Activated naive CD8-positive, alpha-beta T cell treated with anti-CD3 and anti-CD28 coated beads, Interleukin-2, amount 50 U/mL, for 24 hours (primary cell): ENCODE results near the gene CACNA2D4.

Experiments
- ATAC-seq: fragments of 150-1000 bp; cut with Tn5 transposase; one replicate; pipeline ENCODE4 v1.10.0; 2021
- DNase-seq: peaks from one replicate; pipeline ENCODE4 v3.0.0; 2021
- H3K27ac Mint-ChIP-seq: one replicate; pipeline ENCODE4 v1.8.0; 2021; ENCODE audit warnings: mild to moderate bottlenecking, mixed read lengths
- H3K27me3 Mint-ChIP-seq: one replicate; pipeline ENCODE4 v1.8.0; 2021; ENCODE audit warnings: mixed read lengths
- H3K36me3 Mint-ChIP-seq: one replicate; pipeline ENCODE4 v1.8.0; 2021; ENCODE audit warnings: low read depth, mixed read lengths
- H3K4me1 Mint-ChIP-seq: one replicate; pipeline ENCODE4 v1.8.0; 2021; ENCODE audit warnings: mixed read lengths
- H3K4me3 Mint-ChIP-seq: one replicate; pipeline ENCODE4 v1.8.0; 2021; ENCODE audit warnings: mild to moderate bottlenecking, moderate library complexity, mixed read lengths
- H3K9me3 Mint-ChIP-seq: one replicate; pipeline ENCODE4 v1.8.0; 2021; ENCODE audit warnings: mixed read lengths

Gene CACNA2D4

DNA sequence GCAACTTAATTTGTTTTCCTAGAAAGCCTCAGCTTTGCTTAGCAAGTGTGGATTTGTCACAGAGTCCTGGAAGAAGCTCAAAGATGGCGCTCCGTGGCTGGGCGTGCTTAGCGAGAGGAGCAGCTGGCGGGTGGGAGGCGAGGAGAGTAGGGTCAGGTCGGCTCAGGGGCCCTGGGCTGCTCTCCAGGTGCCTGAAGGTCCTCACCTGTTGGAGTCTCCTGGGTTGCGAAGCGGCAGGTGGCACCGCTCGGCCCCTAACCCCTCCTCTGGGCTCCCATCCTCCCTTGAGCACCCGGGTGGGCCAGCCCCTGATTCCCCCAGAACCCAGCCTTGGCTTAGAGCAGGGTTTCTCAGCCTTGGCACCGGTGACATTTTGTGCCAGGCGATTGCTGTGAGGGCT lies 73.0 kb downstream of the CACNA2D4 start:
- no peak for ATAC-seq
- Mint-ChIP-seq H3K27ac (no peak overlapping the region), H3K27me3 (peaks cover 4% of the 10 kb centered on the region), H3K36me3 (no peaks in the 10 kb centered on the region), H3K4me3 (no peak overlapping the region), H3K9me3 (no peaks in the 10 kb centered on the region), H3K4me1 (peaks cover 3% of the 10 kb centered on the region)
- DNase-seq: no peak

DNA sequence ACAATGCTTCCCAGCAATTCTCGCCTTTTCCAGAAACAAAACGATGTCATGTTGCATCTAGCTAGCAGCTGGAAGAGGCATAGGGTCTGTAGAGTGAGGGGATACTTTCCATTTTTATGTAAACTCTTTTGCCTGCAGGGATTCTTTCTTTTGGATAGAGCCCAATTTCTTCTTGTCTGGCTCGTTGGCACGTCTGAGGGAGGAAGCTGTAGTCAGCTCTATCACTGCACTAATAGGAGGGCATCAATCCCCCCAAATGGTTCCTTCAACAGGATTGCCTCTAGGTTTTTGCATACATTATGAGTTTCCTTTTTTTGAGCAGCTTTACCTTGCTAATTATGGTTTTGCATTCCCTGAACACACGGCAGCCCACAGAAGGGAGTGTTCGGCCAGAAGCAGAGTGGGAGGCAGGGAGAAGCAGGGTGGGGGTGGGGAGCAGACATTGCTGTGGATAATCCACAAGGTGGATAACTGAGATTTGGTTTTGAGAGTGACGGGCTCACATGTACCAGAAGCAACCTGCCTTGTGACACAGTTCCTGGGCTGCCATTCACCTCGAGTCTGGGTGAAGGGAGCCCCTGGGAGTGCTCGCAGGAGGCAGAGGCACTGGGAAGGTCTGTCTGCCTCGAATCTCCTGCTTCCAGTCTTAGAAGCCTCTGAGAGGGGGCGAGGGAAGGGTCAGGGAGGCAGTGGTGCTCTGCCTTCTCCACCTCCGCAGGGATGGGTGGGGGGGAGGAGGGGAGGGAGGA lies 73.6 kb downstream of the CACNA2D4 start:
- Mint-ChIP-seq H3K27me3 (peaks cover 4% of the 10 kb centered on the region), H3K4me1 (peaks cover 3% of the 10 kb centered on the region), H3K36me3 (no peaks in the 10 kb centered on the region), H3K4me3 (no peak overlapping the region), H3K9me3 (no peaks in the 10 kb centered on the region), H3K27ac (no peak overlapping the region)
- DNase-seq (no peak), ATAC-seq (no peak)

DNA sequence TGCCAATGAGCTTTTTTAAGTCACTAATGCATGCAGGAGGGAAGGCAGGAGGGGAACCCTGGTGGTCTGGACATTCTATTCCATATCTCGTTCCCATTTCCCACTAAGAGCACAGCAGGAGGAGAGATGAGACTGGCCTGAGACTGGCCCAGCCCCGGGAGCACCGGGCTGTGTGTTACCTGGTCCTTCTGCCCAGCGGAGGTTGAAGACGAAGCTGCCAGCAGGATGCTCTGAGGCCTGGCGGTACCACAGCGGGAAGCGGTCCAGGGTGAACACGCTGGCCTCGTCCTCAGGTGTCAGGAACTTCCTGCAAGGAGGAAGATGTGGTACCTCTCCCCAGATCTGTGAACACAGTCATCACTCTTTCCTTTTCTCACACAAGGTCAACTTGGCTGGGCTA lies 74.2 kb downstream of the CACNA2D4 start:
- H3K27ac Mint-ChIP-seq: no peak overlapping the region
- H3K36me3 Mint-ChIP-seq: no peaks in the 10 kb centered on the region
- H3K4me1 Mint-ChIP-seq: peaks cover 3% of the 10 kb centered on the region
- no peaks in the 10 kb centered on the region for H3K9me3 Mint-ChIP-seq
- no peak overlapping the region for H3K4me3 Mint-ChIP-seq
- ATAC-seq (no peak), DNase-seq (no peak)
- peaks cover 4% of the 10 kb centered on the region for H3K27me3 Mint-ChIP-seq

DNA sequence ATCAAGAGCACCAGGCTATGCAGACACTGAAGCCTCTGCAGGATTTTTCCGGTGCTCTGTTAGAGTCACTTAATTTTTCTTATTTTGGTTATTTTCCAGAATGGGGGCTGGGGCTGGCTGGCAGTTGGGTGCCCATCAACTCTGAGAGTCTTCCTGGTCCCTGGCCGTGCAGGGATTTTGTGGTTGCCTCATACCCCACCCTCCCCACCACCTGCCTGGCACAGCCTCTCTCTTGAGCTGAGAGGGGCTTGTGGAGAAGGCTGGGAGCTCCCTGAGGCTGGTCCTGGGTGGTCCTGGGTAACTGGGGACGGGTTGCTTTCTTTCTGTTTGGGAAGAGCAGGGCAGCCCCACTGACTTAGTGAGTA lies 74.8 kb downstream of the CACNA2D4 start:
- Mint-ChIP-seq H3K27ac (no peak overlapping the region), H3K36me3 (no peaks in the 10 kb centered on the region), H3K4me3 (no peak overlapping the region), H3K27me3 (peaks cover 4% of the 10 kb centered on the region), H3K9me3 (no peaks in the 10 kb centered on the region), H3K4me1 (peaks cover 3% of the 10 kb centered on the region)
- DNase-seq: no peak
- ATAC-seq: no peak

DNA sequence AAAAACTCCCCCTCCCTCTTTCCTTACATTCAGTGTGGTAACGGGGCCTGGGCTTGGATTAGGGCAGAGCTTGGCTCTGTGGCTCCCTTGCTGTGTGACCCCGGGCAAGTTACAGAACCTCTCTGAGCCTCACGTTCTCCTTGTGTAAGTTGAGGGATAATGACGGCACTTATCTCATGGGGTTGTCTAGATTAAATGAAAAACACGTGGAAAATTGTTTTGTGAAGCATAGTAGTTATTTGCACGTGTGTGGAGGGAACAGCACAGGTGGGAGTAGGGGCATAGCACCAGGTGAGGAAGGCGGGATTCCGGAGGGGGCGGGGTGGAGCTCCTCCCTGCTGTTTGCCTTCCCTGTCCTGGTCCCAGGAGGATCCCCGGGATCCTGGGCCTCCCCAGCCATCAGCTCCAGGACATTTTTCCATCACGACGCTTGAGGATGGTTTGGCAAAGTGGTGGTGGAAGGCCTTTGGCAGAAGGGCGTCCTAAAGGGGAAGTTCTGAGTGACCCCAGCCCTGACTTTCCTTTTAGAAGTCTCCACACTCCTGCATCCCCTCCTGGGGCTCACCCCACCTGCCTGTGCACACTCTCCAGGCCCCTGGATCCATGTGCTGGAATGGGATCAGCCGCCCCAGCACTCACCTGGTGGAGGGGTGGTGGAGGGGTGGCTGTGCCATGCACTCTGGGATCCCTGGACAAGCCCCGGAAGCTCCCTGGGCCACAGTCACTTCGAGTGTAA lies 75.4 kb downstream of the CACNA2D4 start:
- H3K9me3 Mint-ChIP-seq: no peaks in the 10 kb centered on the region
- no peak for DNase-seq
- H3K4me1 Mint-ChIP-seq: peaks cover 3% of the 10 kb centered on the region
- ATAC-seq: no peak
- H3K27ac Mint-ChIP-seq: no peak overlapping the region
- no peaks in the 10 kb centered on the region for H3K36me3 Mint-ChIP-seq
- H3K4me3 Mint-ChIP-seq: no peak overlapping the region
- peaks cover 4% of the 10 kb centered on the region for H3K27me3 Mint-ChIP-seq

DNA sequence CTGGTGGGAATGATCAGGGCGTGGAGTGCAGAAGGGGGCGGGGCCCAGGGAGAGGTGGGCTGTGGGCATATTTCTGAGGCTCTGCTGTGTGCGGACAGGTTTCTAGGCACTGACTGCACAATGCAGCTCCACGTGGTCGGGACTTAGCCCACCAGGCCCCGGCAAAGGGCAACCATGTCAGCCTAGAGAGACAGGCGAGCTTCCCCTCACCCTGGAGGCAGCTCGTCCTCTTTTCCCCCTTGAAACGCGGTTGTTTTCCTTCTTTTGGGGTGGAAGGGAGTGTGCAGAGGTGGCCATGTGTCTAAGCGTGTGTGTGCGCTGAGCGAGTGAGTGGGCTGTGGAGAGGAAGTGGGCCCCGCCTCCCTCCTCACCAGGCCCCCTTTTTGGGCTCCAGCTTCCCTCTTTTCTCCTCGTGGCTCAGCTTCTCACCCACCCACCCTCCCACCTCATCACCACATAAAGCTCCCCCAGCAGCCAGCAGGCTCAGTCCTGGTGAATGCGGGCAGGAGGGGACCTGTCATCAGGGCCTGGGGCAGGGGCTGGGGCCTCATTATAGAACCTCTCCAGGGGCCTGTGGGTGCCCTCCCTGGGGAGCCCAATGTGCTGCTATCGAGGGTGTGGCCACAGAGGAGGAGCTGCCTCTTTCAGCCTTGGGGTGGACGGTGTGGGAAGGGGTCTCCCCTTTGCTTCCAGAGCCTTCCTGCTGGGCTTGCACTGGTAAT lies 76.1 kb downstream of the CACNA2D4 start:
- Mint-ChIP-seq H3K4me1 (peaks cover 3% of the 10 kb centered on the region), H3K27ac (no peak overlapping the region), H3K27me3 (peaks cover 4% of the 10 kb centered on the region), H3K9me3 (no peaks in the 10 kb centered on the region), H3K4me3 (no peak overlapping the region), H3K36me3 (no peaks in the 10 kb centered on the region)
- DNase-seq (no peak), ATAC-seq (no peak)

DNA sequence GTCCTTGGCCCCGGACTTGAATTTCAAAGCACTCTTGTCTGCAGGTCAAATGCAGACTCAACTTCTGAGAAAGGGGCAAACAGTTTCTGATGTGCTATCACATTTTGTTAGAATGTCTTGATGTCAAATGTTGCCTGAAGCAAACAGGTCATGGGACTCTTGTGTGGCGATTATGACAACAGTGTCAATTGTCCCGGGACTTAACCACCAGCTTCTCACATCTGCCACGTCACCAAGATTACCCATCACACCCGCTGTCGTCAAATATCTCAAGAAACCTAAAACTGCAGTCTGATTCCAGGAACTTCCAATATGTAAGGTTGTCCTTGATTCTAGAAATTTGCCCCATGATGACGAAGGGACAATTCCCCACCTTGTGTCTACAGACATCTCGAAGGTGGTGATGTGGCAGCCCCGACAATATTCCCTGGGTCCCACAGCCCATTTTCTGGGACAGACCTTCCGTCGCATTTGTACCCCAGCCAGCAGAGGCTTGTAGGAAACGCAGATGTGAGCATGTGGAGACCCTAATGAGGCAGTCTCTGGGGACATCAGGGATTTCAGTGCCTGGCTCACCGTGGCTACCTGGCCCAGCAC lies 76.8 kb downstream of the CACNA2D4 start:
- DNase-seq: no peak
- H3K4me3 Mint-ChIP-seq: no peak overlapping the region
- no peak for ATAC-seq
- peaks cover 3% of the 10 kb centered on the region for H3K4me1 Mint-ChIP-seq
- peaks cover 4% of the 10 kb centered on the region for H3K27me3 Mint-ChIP-seq
- H3K9me3 Mint-ChIP-seq: no peaks in the 10 kb centered on the region
- no peaks in the 10 kb centered on the region for H3K36me3 Mint-ChIP-seq
- no peak overlapping the region for H3K27ac Mint-ChIP-seq

DNA sequence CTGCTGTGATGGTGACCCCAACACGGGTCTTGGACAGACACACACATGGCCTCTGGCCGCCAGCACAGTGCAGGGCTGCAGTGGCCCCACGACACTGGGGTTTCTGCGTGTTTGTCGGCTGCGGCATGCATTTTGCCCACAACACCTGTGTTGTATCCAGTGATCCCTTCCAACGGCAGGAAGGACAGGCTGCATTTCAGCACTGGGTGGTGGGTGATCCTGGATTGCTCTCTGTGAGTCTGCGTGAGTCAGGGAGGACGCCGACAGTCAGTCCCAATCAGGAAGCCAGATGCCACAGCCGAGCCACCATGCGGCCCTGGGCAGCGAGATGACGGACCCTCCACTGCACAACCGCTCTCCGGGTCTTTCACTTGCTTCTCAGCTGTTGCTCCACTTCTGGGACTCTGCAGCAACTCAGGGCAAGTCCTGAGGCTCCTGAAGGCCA lies 77.4 kb downstream of the CACNA2D4 start:
- Mint-ChIP-seq H3K27ac (no peak overlapping the region), H3K9me3 (no peaks in the 10 kb centered on the region), H3K4me3 (no peak overlapping the region), H3K36me3 (no peaks in the 10 kb centered on the region), H3K4me1 (peaks cover 3% of the 10 kb centered on the region), H3K27me3 (peaks cover 4% of the 10 kb centered on the region)
- DNase-seq: no peak
- ATAC-seq: no peak

DNA sequence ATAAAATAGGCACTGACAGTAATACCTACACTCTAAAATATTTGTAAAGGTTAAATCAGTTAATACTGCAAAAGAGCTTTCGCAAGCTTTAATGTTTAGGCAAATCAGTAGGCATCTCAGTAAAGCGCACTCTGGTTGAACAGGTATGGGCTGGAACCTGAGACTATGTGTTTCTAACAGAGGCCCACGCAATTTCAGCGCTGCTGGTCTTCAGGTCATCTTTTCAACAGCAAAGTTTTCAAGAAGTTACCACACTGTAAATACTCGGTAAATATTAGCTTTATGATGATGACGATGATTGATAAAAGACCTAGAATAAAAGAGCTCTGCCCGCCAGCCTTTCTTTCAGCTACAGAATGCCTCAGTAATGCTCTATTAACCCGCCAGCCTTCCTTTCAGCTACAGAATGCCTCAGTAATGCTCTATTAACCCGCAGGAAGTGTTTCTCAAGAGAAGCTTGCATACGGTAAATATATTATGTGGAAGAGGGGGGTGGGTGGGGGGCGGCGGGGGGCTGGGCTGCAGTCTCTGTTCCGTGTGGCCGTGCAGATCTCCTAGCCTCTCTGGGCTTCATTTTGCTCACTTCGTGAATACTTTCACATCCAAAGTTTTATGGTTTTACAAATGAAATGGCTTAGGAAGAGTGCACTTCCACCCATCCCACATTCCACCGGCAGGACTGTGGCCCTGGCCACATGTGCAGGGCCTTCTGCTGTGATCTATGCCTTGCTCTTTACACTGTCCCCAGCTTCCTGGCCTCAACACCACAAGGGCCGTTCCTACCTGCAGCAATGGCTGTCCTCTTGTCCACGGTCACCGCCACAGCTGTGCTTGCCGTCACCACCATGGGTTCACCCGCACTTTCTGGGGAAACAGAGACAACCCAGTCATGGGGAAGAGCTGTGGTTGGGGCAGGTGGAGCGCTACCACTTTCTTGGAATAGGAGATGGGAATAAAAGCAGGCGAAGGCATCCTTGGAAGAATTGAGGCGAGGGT lies 78.2 kb downstream of the CACNA2D4 start:
- no peak for DNase-seq
- peaks cover 4% of the 10 kb centered on the region for H3K27me3 Mint-ChIP-seq
- H3K36me3 Mint-ChIP-seq: no peaks in the 10 kb centered on the region
- no peak overlapping the region for H3K4me3 Mint-ChIP-seq
- no peak overlapping the region for H3K27ac Mint-ChIP-seq
- no peak for ATAC-seq
- no peaks in the 10 kb centered on the region for H3K9me3 Mint-ChIP-seq
- peaks cover 3% of the 10 kb centered on the region for H3K4me1 Mint-ChIP-seq

DNA sequence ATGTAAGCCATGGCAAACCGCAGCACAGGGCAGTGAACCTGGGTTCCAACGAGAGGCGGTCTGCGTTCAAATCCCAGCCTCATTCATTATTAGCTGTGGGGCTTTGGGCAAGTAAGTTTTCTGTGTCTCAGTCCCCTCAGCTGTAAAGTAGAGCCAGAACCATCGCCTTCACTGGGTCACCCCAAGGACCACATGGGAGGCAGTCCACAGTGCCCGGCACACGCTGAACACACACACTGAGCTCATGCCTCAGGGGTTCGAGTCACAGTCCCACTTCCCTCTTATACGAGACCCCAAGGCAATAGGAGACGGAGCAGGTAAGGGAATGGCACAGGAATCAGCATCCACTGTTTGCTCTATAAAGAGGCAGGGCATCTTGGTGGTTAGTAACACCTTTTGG lies 79.0 kb downstream of the CACNA2D4 start:
- no peak for ATAC-seq
- no peak for DNase-seq
- peaks cover 3% of the 10 kb centered on the region for H3K4me1 Mint-ChIP-seq
- no peaks in the 10 kb centered on the region for H3K9me3 Mint-ChIP-seq
- no peaks in the 10 kb centered on the region for H3K36me3 Mint-ChIP-seq
- peaks cover 8% of the 10 kb centered on the region for H3K27me3 Mint-ChIP-seq
- no peak overlapping the region for H3K27ac Mint-ChIP-seq
- H3K4me3 Mint-ChIP-seq: no peak overlapping the region

DNA sequence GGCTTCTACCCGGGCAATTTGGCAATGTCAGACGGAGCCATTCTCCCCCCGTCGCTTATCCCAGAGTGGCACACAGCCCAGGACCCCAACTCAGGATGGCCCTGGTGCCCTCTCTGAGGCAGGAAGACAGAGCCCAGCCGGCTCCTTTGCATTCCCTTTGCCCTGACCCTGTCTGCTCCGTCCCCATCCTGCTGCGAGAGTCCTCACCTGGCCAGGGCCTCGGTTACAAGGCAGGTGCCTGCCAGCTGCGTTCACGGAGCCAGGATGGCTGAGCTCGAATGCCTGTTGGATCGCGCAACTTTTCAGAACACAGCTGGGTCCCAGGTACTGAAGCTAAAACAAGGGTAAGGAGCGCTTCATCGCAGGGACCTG lies 79.5 kb downstream of the CACNA2D4 start:
- H3K27me3 Mint-ChIP-seq: peaks cover 9% of the 10 kb centered on the region
- DNase-seq: no peak
- H3K4me3 Mint-ChIP-seq: no peak overlapping the region
- H3K36me3 Mint-ChIP-seq: no peaks in the 10 kb centered on the region
- ATAC-seq: no peak
- no peak overlapping the region for H3K27ac Mint-ChIP-seq
- H3K9me3 Mint-ChIP-seq: no peaks in the 10 kb centered on the region
- H3K4me1 Mint-ChIP-seq: peaks cover 3% of the 10 kb centered on the region

DNA sequence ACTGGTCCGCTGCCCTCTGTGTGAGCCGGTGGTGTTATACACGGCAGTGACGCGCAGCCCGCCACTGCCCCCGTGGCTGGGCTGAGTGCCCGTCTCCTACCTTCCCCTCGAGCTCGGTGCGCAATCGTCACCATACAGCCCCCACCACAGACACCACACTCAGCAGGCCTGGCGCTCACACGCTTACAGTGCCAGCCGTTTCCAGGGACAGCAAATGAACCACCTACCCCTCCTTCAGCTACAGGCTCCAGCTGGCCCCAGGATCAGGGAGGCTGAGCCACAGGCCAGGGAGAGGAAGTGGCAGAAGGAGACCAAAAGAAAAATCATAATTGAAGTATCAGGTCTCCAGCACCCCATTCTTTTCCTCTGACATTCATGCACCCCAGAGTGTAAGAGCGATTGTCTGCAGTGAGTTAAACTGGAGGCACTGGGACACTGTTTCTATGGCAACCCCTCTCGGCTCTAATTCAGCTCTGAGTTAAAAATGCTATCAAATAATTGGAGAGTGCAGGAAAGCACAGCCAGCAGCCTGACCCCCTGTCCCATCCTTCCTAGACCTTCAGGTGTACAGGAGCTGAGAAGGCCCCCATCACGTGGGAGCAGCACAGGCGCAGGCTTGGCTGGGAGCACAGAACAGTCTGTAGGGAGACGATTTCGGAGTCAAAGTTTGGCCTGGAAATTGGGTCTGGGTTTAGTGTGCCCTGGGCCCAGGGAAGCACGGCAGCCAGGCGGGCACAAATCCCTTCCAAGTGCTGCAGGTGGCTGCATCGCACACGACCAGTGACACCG lies 80.1 kb downstream of the CACNA2D4 start:
- Mint-ChIP-seq H3K36me3 (no peaks in the 10 kb centered on the region), H3K27ac (no peak overlapping the region), H3K4me1 (peaks cover 3% of the 10 kb centered on the region), H3K9me3 (no peaks in the 10 kb centered on the region), H3K4me3 (no peak overlapping the region), H3K27me3 (peaks cover 9% of the 10 kb centered on the region)
- no peak for DNase-seq
- no peak for ATAC-seq

DNA sequence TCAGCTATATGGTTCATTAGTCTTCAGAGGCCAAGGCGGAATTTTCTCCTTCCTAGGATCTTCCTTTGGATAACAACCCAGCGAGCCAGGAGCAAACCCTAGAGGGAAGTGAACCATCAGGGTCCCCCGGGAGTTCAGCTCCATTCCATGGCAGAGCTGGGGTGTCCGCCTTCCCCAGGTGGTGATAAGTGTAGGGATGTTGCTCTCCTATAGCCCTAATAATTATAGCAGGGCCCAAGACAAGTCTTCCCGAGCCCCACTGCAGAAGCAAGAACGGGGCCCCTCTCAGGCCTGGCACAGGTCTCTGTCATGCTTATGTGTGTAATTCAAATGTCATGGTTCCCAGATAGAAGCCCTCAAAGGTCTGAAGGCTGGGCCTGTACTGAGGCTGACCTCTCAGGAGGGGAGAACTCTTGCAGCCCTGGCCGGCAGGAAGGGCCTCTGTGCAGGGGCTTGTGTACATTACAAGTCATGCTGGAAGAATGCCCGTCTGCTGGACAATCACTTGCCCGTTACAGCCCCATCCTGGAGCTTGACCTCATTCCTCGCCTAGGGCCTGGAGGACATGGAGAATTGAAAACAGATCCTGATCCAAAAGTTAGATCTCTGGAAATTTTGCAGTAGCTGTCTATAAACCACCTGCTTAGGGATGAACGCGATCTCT lies 80.8 kb downstream of the CACNA2D4 start:
- Mint-ChIP-seq H3K27me3 (peaks cover 9% of the 10 kb centered on the region), H3K27ac (no peak overlapping the region), H3K4me3 (no peak overlapping the region), H3K9me3 (no peaks in the 10 kb centered on the region), H3K36me3 (no peaks in the 10 kb centered on the region), H3K4me1 (peaks cover 3% of the 10 kb centered on the region)
- DNase-seq (no peak), ATAC-seq (no peak)
